Right lobe of liver (tissue), 6 donors: ENCODE data around the gene CFAP20DC. TPM values are rescaled to one million over a fixed set of nuclear protein-coding genes. Genes with fewer than 3 reads are reported as not detected.
A peak's percentile ranks its signal among the peaks of the same experiment; 100 is the strongest.
"Not testable (repeated sequence)": the region's sequence is repeated elsewhere in the genome, so short reads cannot be mapped to it uniquely, and the experiment has no call there.

Experiments
- ATAC-seq, 4 donors: fragments of 200-7000 bp; cut with Tn5 transposase; one replicate each; pipeline ENCODE4 v1.9.1; 2020; ENCODE audit warnings: mild to moderate bottlenecking in 4 of 4, moderate library complexity in 4 of 4
- DNase-seq, 3 donors: peaks; one replicate each; pipeline ENCODE4 v3.0.0-alpha.2; 2020
- H3K27ac ChIP-seq, 3 donors: fragments of 200-600 bp; one replicate each; pipeline ENCODE4 v1.8.0; 2022
- H3K27me3 ChIP-seq, 2 donors: fragments of 200-600 bp; one replicate each; pipeline ENCODE4 v1.8.0; 2022
- H3K36me3 ChIP-seq, 4 donors: fragments of 200-600 bp; sonication (generic) in 1 of 4; one replicate each; pipeline versions ENCODE4 v1.5.1 to v1.8.0; 2017 to 2022; ENCODE audit warnings: control low read depth in 1 of 4
- H3K4me1 ChIP-seq, 4 donors: fragments of 200-600 bp; sonication (generic) in 1 of 4; one replicate each; pipeline versions ENCODE4 v1.5.1 to v1.8.0; 2017 to 2022; ENCODE audit warnings: control low read depth in 1 of 4
- H3K4me3 ChIP-seq, 3 donors: fragments of 200-600 bp; one replicate each; pipeline ENCODE4 v1.8.0; 2022
- H3K9me3 ChIP-seq, 4 donors: fragments of 200-600 bp; sonication (generic) in 1 of 4; one replicate each; pipeline versions ENCODE4 v1.5.1 to v1.8.0; 2017 to 2022; ENCODE audit warnings: control low read depth in 1 of 4
- POLR2A ChIP-seq: fragments of 450-650 bp; IDR thresholded peaks from one replicate; pipeline ENCODE4 v1.6.1; 2017; ENCODE audit warnings: antibody characterized with exemption, mild to moderate bottlenecking
- WGBS: methylation state at CpG from one replicate; pipeline ENCODE4 v1.1.6; 2018; ENCODE audit warnings: low coverage, low lambda C conversion rate; ENCODE audit not compliant: insufficient coverage; ENCODE audit errors: missing lambda C conversion rate; 5-methylcytosine and 5-hydroxymethylcytosine counted together
- intact Hi-C, 2 donors: fragments of 100-400 bp; cut with DNase I; formaldehyde crosslinking; loops; one replicate each; pipeline versions ENCODE4 v1.11.2 to v1.14.1; 2022
- total RNA-seq, 6 experiments: library from RNA; depleted of rRNA in 2 of 6; stranded (reverse); fragments of >200 nt in 2 of 6; fragmentation: NEBNext Ultra II Directional in 3 of 6; extraction: Animal tissue kit (Norgen Biotek cat#: 25700) in 3 of 6; gene quantifications; one replicate each; pipeline versions ENCODE4 v1.1.0 to v1.2.4, GENCODE V29; 2016 to 2023
- TF ChIP-seq, protein P1 (sequence below), 4 donors: fragments of 200-600 bp in 3 of 4; fragments of 450-650 bp in 1 of 4; IDR thresholded peaks; one replicate each; pipeline versions ENCODE4 v1.5.1 to v1.8.0; 2016 to 2022; ENCODE audit warnings: antibody characterized with exemption in 4 of 4, mild to moderate bottlenecking in 2 of 4
- donor health status: DM: no; HTN: yes; CAD: no.
- donor health status: DM: no; HTN: no; CAD: no.
- donor health status: DM: no; HTN: no; CAD: no.
- donor health status: DM: no; HTN: yes; CAD: no.
- donor health status: DM: no; HTN: yes; CAD: no.

CFAP20DC gene
- total RNA-seq, 6 experiments from 2014 or later = 0.67 to 2.7 (median 1.5) TPM

DNA sequence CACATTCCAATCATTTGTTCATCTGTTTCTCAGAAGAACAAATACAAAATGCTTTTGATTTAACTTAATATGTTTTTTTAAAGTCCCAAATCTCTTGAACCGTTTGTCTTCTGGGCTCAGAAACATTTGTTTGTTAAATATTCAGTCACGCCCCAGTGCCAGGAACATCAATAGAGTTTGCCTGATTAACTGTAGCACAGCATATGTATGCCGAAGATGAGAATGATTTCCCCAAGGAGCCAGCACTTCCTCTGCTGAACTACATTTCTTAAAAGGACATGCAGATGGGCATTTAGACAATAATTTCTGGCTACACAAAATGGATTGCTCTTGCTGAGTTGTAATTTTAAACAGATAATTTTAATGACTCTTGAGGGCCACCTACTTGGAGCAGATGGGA lies 191.7 kb downstream of the CFAP20DC start:
- Histone ChIP-seq H3K4me3 (no peak overlapping the region), H3K4me1 (peaks cover 0 to 7% (median 0%) of the 10 kb centered on the region in 4 donors), H3K36me3 (no peaks in the 10 kb centered on the region), H3K27me3 (no peaks in the 10 kb centered on the region), H3K9me3 (no peaks in the 10 kb centered on the region), H3K27ac (peak overlapping the region in 1 of 3 donors; percentile 5)
- 19% methylated on average over 3 of the region's 3 CpGs for WGBS
- no peak for TF ChIP-seq POLR2A
- TF ChIP-seq, protein P1, sequence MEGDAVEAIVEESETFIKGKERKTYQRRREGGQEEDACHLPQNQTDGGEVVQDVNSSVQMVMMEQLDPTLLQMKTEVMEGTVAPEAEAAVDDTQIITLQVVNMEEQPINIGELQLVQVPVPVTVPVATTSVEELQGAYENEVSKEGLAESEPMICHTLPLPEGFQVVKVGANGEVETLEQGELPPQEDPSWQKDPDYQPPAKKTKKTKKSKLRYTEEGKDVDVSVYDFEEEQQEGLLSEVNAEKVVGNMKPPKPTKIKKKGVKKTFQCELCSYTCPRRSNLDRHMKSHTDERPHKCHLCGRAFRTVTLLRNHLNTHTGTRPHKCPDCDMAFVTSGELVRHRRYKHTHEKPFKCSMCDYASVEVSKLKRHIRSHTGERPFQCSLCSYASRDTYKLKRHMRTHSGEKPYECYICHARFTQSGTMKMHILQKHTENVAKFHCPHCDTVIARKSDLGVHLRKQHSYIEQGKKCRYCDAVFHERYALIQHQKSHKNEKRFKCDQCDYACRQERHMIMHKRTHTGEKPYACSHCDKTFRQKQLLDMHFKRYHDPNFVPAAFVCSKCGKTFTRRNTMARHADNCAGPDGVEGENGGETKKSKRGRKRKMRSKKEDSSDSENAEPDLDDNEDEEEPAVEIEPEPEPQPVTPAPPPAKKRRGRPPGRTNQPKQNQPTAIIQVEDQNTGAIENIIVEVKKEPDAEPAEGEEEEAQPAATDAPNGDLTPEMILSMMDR (IDR thresholded peaks at IDR 0.05) = no peak
- intact Hi-C loops = no loop called here
- DNase-seq (no peak), ATAC-seq (peak in 2 of 4 donors; percentile 40 to 71)

DNA sequence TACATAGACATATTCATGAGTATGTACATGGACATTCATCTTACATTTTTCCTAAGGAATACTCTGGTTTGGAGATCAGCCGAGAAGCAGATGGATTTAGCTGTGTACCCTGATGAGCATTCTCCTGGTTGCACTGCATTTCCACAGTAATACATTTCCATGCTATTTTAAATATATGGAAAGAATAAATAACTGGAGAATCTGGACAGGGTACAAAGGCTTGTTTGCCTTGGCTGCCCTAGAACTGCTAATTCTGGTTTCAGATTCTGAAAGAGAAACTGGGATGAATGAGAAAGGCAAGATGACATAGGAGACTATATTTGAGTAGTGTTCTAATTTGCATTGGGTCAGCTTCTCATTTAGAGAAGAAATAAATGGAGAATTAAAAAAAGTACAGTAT lies 192.4 kb downstream of the CFAP20DC start:
- peaks cover 0 to 7% (median 0%) of the 10 kb centered on the region in 4 donors for H3K4me1 ChIP-seq
- peak overlapping the region in 1 of 3 donors; percentile 5 for H3K27ac ChIP-seq
- H3K9me3 ChIP-seq = no peaks in the 10 kb centered on the region
- TF ChIP-seq, protein P1 (IDR thresholded peaks at IDR 0.05) = no peak
- no peak for TF ChIP-seq POLR2A
- intact Hi-C loops = no loop called here
- no peak overlapping the region for H3K4me3 ChIP-seq
- H3K36me3 ChIP-seq = no peaks in the 10 kb centered on the region
- DNase-seq (no peak), ATAC-seq (peak; percentile 79 to 99 (median 87))
- H3K27me3 ChIP-seq = no peaks in the 10 kb centered on the region
- WGBS = 50% methylated on average over 1 of the region's 1 CpG

DNA sequence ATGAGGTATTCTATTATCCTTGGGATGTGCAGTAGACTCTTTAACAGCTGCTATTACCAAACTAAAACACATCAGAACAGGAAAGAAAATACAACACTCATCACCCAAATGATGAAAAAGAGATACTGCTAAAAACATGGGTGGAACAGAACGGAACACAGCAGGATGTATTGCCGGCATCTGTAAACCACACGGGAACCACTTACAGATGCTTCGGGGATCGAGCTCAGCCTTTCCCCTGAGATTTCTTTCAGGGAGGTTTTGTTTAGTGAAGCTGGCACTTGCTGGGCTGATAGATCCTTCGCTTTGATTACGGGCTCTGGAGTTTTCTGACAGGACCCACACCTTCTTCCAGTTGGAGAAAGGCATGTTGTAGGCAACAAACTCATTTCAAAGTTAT lies 201.0 kb downstream of the CFAP20DC start:
- WGBS = 83% methylated on average over 3 of the region's 7 CpGs
- intact Hi-C loops = no loop called here
- Histone ChIP-seq H3K27me3 (no peaks in the 10 kb centered on the region), H3K4me3 (no peak overlapping the region), H3K27ac (no peak overlapping the region), H3K4me1 (no peaks in the 10 kb centered on the region), H3K9me3 (no peaks in the 10 kb centered on the region), H3K36me3 (no peaks in the 10 kb centered on the region)
- no peak for TF ChIP-seq POLR2A
- ATAC-seq (no peak), DNase-seq (no peak)

DNA sequence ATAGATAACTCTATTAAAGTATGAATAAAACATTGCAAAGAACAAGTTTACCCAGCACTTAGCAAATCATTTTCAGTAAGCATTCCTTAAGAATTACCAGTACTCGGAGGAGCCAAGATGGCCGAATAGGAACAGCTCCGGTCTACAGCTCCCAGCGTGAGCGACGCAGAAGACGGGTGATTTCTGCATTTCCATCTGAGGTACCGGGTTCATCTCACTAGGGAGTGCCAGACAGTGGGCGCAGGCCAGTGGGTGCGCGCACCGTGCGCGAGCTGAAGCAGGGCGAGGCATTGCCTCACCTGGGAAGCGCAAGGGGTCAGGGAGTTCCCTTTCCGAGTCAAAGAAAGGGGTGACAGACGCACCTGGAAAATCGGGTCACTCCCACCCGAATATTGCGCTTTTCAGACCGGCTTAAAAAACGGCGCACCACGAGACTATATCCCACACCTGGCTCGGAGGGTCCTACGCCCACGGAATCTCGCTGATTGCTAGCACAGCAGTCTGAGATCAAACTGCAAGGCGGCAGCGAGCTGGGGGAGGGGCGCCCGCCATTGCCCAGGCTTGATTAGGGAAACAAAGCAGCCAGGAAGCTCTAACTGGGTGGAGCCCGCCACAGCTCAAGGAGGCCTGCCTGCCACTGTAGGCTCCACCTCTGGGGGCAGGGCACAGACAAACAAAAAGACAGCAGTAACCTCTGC lies 207.6 kb downstream of the CFAP20DC start:
- H3K9me3 ChIP-seq, H3K4me1 ChIP-seq, H3K4me3 ChIP-seq, H3K27me3 ChIP-seq, H3K36me3 ChIP-seq, DNase-seq, intact Hi-C loops, H3K27ac ChIP-seq, ATAC-seq: not testable (repeated sequence)
- WGBS = 89% methylated on average over 8 of the region's 34 CpGs

DNA sequence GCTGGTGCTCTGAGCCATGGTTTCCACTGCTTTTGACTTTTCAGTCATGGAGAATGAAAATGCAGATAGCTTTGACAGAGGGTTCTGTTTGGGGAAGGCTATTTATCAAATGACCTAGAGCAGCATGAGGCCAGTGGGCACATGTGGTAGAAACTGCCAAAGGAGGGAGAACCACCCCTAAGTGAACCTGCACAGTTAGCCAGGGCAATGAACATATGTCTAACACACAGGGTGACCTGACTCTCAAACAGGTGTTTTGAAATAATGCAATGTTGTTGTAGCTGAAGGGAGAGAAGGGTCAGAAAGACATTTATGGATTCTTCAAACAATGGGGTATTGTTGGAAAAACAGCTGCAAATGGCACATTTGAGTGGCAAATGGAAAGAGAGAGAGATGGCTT lies 208.9 kb downstream of the CFAP20DC start:
- H3K27me3 ChIP-seq = no peaks in the 10 kb centered on the region
- no peak overlapping the region for H3K27ac ChIP-seq
- no peak for ATAC-seq
- intact Hi-C loops = no loop called here
- TF ChIP-seq, protein P1 (IDR thresholded peaks at IDR 0.05) = no peak
- no peak for TF ChIP-seq POLR2A
- no peaks in the 10 kb centered on the region for H3K36me3 ChIP-seq
- no peak for DNase-seq
- no peaks in the 10 kb centered on the region for H3K4me1 ChIP-seq
- no peak overlapping the region for H3K4me3 ChIP-seq
- no peaks in the 10 kb centered on the region for H3K9me3 ChIP-seq
